Activated T-cell treated with anti-CD3 and anti-CD28 coated beads, Interleukin-2, amount 50 U/mL, for 4 hours (primary cell): ENCODE measurements around the gene MYB. TPM values are rescaled to one million over a fixed set of nuclear protein-coding genes. Genes with fewer than 3 reads are reported as not detected.
"Not testable (repeated sequence)": the region's sequence is repeated elsewhere in the genome, so short reads cannot be mapped to it uniquely, and the experiment has no call there.

Experiments
- ATAC-seq, 2 donors: fragments of 200-7000 bp; cut with Tn5 transposase; one replicate each; pipeline ENCODE4 v1.10.0; 2021
- DNase-seq: peaks from one replicate; pipeline ENCODE4 v3.0.0-alpha.2; 2020
- H3K27me3 Mint-ChIP-seq: one replicate; pipeline ENCODE4 v1.8.0; 2021; ENCODE audit warnings: low read depth, mixed read lengths
- H3K36me3 Mint-ChIP-seq: one replicate; pipeline ENCODE4 v1.8.0; 2022; ENCODE audit warnings: mixed read lengths; ENCODE audit not compliant: insufficient read depth
- H3K4me1 Mint-ChIP-seq: one replicate; pipeline ENCODE4 v1.8.0; 2021; ENCODE audit warnings: low read depth, mixed read lengths
- H3K4me3 Mint-ChIP-seq: one replicate; pipeline ENCODE4 v1.8.0; 2021; ENCODE audit warnings: mild to moderate bottlenecking, moderate library complexity, mixed read lengths
- H3K9me3 Mint-ChIP-seq: one replicate; pipeline ENCODE4 v1.8.0; 2021; ENCODE audit warnings: mixed read lengths
- total RNA-seq, 3 donors: library from RNA; stranded (reverse); gene quantifications; one replicate each; pipeline ENCODE4 v1.2.1, GENCODE V29; 2021

Gene MYB
- 10 to 100 TPM in 2 of 3 donors, 1 to 10 TPM in 1; 9.5 to 15.2 (median 13.9) TPM for total RNA-seq

DNA sequence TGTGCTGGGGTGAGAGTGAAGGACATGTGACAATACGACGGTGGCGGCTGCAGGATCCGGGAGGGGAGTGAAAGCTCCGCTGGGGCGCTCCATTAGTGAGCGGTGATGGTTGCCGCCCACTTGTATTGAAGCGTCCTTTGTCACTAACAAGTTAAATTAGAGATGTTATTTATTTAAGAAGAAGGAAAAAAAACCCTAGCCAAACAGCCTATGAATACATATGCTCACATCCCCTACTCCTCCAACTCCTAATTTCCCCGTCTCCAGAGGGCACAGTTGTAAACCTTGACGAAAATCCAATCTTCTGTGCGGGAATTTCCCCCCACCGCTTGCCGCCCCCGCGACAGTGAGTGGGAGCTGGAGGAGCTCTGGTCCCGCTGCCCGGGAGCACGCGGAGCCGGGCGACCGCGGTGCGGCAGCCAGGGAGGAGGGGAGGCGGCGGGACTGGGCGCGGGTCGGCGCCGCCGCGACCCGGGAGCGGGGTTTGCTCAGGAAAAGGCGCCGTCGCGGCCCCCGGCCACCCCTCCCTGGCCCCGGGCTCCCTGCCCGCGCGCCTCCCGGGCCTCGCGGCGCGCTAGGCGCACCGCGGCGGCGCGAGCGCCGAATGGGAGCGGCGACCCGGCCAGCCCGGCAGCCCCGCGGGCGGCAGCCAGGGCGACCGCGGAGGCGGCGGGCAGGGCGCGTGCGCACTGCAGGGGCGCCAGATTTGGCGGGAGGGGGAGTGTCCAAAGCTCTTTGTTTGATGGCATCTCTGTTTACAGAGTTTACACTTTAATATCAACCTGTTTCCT is at the start of gene MYB:
MYB (plus strand) TSS at position 767 of the 791 bp plus-strand sequence. CDS start 206 bp downstream, outside the sequence.
- DNase-seq (peak; percentile 69), ATAC-seq (peak; percentile 44 to 46)
- H3K4me3 Mint-ChIP-seq = peak within 1 kb of the TSS; percentile 94
- no peaks in the 10 kb centered on the region for H3K9me3 Mint-ChIP-seq
- no peaks in the 10 kb centered on the region for H3K36me3 Mint-ChIP-seq
- peaks cover 28% of the 10 kb centered on the region for H3K4me1 Mint-ChIP-seq
- peaks cover 1% of the 10 kb centered on the region for H3K27me3 Mint-ChIP-seq

DNA sequence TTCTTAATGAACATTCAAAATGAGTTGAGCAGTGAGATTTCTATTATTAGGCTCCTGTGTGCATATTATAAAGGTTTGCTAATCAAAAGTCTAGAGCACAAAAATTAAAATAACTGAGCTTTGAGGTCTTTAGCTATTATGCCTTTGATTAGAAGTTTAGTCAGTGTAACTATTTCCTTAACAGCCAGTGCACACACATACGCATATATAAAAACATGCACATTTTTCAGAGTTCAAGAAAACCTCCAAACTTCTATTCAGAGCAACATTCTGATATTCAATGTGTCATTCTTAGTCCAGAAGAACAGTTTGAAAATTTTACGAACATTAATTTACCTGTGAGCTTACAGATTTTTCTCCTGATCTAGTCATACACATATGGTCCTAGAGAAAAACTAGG is 48.3 kb upstream of the MYB start:
- Mint-ChIP-seq H3K27me3 (no peaks in the 10 kb centered on the region), H3K4me3 (no peak overlapping the region), H3K36me3 (no peaks in the 10 kb centered on the region), H3K9me3 (no peaks in the 10 kb centered on the region), H3K4me1 (peaks cover 41% of the 10 kb centered on the region)
- ATAC-seq (no peak), DNase-seq (no peak)

DNA sequence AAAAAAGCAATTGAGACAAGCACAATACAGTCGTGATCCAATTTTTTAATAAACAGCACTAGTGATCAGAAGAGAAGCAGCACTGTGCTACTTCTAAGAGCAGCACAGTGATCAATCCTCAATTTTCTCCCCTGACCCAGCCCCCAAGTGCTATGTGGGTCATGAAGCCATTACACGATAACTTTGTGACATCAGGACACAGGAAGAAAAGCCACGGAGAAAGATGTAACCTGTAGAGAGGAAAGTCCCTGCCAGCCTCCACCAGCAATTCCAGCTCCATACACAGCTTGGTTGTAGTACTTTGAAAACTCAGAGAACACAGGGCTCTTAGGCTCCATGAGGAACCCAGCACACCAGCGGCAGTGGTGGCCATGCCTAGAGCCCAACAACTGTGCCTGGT is 45.3 kb upstream of the MYB start:
- H3K9me3 Mint-ChIP-seq = no peaks in the 10 kb centered on the region
- DNase-seq (no peak), ATAC-seq (no peak)
- no peaks in the 10 kb centered on the region for H3K36me3 Mint-ChIP-seq
- H3K4me3 Mint-ChIP-seq = no peak overlapping the region
- H3K27me3 Mint-ChIP-seq = no peaks in the 10 kb centered on the region
- peaks cover 23% of the 10 kb centered on the region for H3K4me1 Mint-ChIP-seq

DNA sequence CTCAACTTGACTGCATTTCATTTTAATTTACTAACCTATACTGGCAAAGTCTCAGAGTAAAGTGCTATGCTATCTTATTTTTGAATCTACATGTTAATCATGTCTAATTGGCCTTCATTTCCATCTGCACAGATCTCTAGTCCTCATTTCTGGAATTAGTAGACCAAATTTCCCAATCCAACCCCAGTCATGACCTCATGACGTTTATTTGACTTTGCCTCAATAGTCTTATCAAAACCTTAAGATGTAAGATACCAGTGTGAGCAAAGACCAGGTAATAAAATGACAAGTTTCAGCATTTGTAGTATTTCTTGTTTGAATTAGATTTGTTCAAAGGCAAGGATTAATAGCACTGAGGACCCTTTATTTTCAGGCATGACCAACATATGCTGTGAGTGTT is 43.3 kb upstream of the MYB start:
- H3K9me3 Mint-ChIP-seq = no peaks in the 10 kb centered on the region
- ATAC-seq = no peak
- no peak for DNase-seq
- no peaks in the 10 kb centered on the region for H3K36me3 Mint-ChIP-seq
- H3K4me1 Mint-ChIP-seq = peaks cover 24% of the 10 kb centered on the region
- no peak overlapping the region for H3K4me3 Mint-ChIP-seq
- no peaks in the 10 kb centered on the region for H3K27me3 Mint-ChIP-seq

- no peaks in the 10 kb centered on the region for H3K36me3 Mint-ChIP-seq
- H3K9me3 Mint-ChIP-seq = no peaks in the 10 kb centered on the region
- DNase-seq = no peak
- no peak for ATAC-seq
- no peaks in the 10 kb centered on the region for H3K27me3 Mint-ChIP-seq
- no peak overlapping the region for H3K4me3 Mint-ChIP-seq
- peaks cover 36% of the 10 kb centered on the region for H3K4me1 Mint-ChIP-seq
Observed at GRCh38 chr6:135141182-135141581, 39.9 kb upstream of the MYB start.

GRCh38 chr6:135141728-135142127 is 39.4 kb upstream of the MYB start:
- H3K4me1 Mint-ChIP-seq = peaks cover 36% of the 10 kb centered on the region
- H3K9me3 Mint-ChIP-seq = no peaks in the 10 kb centered on the region
- no peaks in the 10 kb centered on the region for H3K27me3 Mint-ChIP-seq

GRCh38 chr6:135142232-135142631 is 38.9 kb upstream of the MYB start:
- not testable (repeated sequence) for DNase-seq, H3K27me3 Mint-ChIP-seq, H3K4me3 Mint-ChIP-seq, H3K36me3 Mint-ChIP-seq, H3K9me3 Mint-ChIP-seq, ATAC-seq
- H3K4me1 Mint-ChIP-seq = peaks cover 33% of the 10 kb centered on the region

More at GRCh38 chr6:135141728-135142127, 39.4 kb upstream of the MYB start:
- Mint-ChIP-seq H3K36me3 (no peaks in the 10 kb centered on the region), H3K4me3 (no peak overlapping the region)
- ATAC-seq (no peak), DNase-seq (no peak)

DNA sequence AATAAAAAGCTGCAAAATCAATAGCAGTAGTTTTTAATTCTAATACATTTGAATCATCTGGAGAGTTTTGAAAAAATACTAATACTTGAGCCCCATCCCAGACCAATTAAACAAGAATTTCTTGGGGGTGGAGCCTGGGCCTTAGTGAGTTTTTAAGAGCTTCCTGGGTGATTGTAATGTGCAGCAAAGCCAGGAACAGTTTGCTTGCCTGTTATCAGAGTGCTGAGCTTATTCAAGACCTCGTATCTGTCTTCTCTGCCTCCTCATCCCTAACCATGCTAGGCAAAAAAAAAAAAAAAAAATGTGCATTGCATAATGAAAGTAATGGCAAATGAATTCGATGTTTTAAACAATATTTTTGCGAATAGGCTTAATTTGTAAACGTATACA is 36.4 kb upstream of the MYB start:
- no peaks in the 10 kb centered on the region for H3K27me3 Mint-ChIP-seq
- H3K9me3 Mint-ChIP-seq = no peaks in the 10 kb centered on the region
- H3K4me3 Mint-ChIP-seq = peak overlapping the region; percentile 19
- ATAC-seq (no peak), DNase-seq (no peak)
- H3K36me3 Mint-ChIP-seq = no peaks in the 10 kb centered on the region
- peaks cover 45% of the 10 kb centered on the region for H3K4me1 Mint-ChIP-seq

GRCh38 chr6:135145063-135145800 is 35.9 kb upstream of the MYB start:
- Mint-ChIP-seq H3K36me3 (no peaks in the 10 kb centered on the region), H3K9me3 (no peaks in the 10 kb centered on the region), H3K4me3 (peak overlapping the region; percentile 19), H3K4me1 (peaks cover 45% of the 10 kb centered on the region), H3K27me3 (no peaks in the 10 kb centered on the region)
- DNase-seq (no peak), ATAC-seq (peak; percentile 34 to 37)

GRCh38 chr6:135146162-135146934 is 34.8 kb upstream of the MYB start:
- Mint-ChIP-seq H3K36me3 (no peaks in the 10 kb centered on the region), H3K4me1 (peaks cover 45% of the 10 kb centered on the region), H3K9me3 (no peaks in the 10 kb centered on the region), H3K4me3 (no peak overlapping the region), H3K27me3 (no peaks in the 10 kb centered on the region)
- ATAC-seq (peak in 1 of 2 donors; percentile 11), DNase-seq (no peak)

GRCh38 chr6:135147637-135148592 is 33.2 kb upstream of the MYB start:
- no peak overlapping the region for H3K4me3 Mint-ChIP-seq
- H3K36me3 Mint-ChIP-seq = no peaks in the 10 kb centered on the region
- no peaks in the 10 kb centered on the region for H3K27me3 Mint-ChIP-seq
- no peaks in the 10 kb centered on the region for H3K9me3 Mint-ChIP-seq
- peaks cover 38% of the 10 kb centered on the region for H3K4me1 Mint-ChIP-seq
- no peak for DNase-seq
- ATAC-seq = peak; percentile 70 to 72

GRCh38 chr6:135148889-135149288 is 32.2 kb upstream of the MYB start:
- DNase-seq (no peak), ATAC-seq (no peak)
- H3K4me1 Mint-ChIP-seq = peaks cover 38% of the 10 kb centered on the region
- H3K27me3 Mint-ChIP-seq = no peaks in the 10 kb centered on the region
- no peaks in the 10 kb centered on the region for H3K36me3 Mint-ChIP-seq
- no peaks in the 10 kb centered on the region for H3K9me3 Mint-ChIP-seq
- H3K4me3 Mint-ChIP-seq = no peak overlapping the region

GRCh38 chr6:135149376-135149775 is 31.7 kb upstream of the MYB start:
- Mint-ChIP-seq H3K4me1 (peaks cover 38% of the 10 kb centered on the region), H3K36me3 (no peaks in the 10 kb centered on the region), H3K4me3 (no peak overlapping the region), H3K9me3 (no peaks in the 10 kb centered on the region), H3K27me3 (no peaks in the 10 kb centered on the region)
- no peak for ATAC-seq
- DNase-seq = no peak
